H9 (cell line): ENCODE measurements around the gene P4HB. TPM values are rescaled to one million over a fixed set of nuclear protein-coding genes. Genes with fewer than 3 reads are reported as not detected.

Experiments used
- DNase-seq: peaks from one replicate; pipeline ENCODE4 v3.0.0-alpha.2; 2017
- H2AFZ ChIP-seq: one replicate; pipeline ENCODE4 v1.6.1; 2013; ENCODE audit warnings: mild to moderate bottlenecking, low read length, control low read depth, moderate library complexity
- H2AK5ac ChIP-seq: 2 replicates; pipeline ENCODE4 v1.6.1; 2013; ENCODE audit warnings: low read length, control low read depth, mixed read lengths; ENCODE audit not compliant: insufficient read length
- H2BK120ac ChIP-seq: one replicate; pipeline ENCODE4 v1.6.1; 2013; ENCODE audit warnings: low read depth, mild to moderate bottlenecking, low read length, control low read depth, inconsistent platforms; ENCODE audit not compliant: poor library complexity, severe bottlenecking
- H2BK12ac ChIP-seq: 2 replicates; pipeline ENCODE4 v1.6.1; 2013; ENCODE audit warnings: low read length, control low read depth, mixed read lengths, low read depth; ENCODE audit not compliant: insufficient read length
- H2BK15ac ChIP-seq: 2 replicates; pipeline ENCODE4 v1.6.1; 2013; ENCODE audit warnings: low read depth, low read length, control low read depth
- H2BK20ac ChIP-seq: one replicate; pipeline ENCODE4 v1.6.1; 2013; ENCODE audit warnings: low read depth, mild to moderate bottlenecking, low read length, control low read depth, inconsistent platforms; ENCODE audit not compliant: poor library complexity, severe bottlenecking
- H2BK5ac ChIP-seq: 2 replicates; pipeline ENCODE4 v1.6.1; 2013; ENCODE audit warnings: low read length, control low read depth, mixed read lengths; ENCODE audit not compliant: insufficient read length
- H3K14ac ChIP-seq: 2 replicates; pipeline ENCODE4 v1.6.1; 2013; ENCODE audit warnings: low read length, control low read depth; ENCODE audit not compliant: insufficient read depth
- H3K18ac ChIP-seq: 2 replicates; pipeline ENCODE4 v1.6.1; 2013; ENCODE audit warnings: low read depth, mild to moderate bottlenecking, mixed read lengths, low read length, control low read depth; ENCODE audit not compliant: insufficient read length
- H3K23ac ChIP-seq: 2 replicates; pipeline ENCODE4 v1.6.1; 2013; ENCODE audit warnings: low read length, control low read depth, mixed read lengths, low read depth; ENCODE audit not compliant: insufficient read length
- H3K23me2 ChIP-seq: 2 replicates; pipeline ENCODE4 v1.6.1; 2013; ENCODE audit warnings: low read depth, mild to moderate bottlenecking, mixed read lengths, low read length, control low read depth; ENCODE audit not compliant: insufficient read length, poor library complexity, severe bottlenecking
- H3K27ac ChIP-seq: 2 replicates; pipeline ENCODE4 v1.5.1; 2013; ENCODE audit warnings: low read length, control low read depth, mixed read lengths, low read depth; ENCODE audit not compliant: insufficient read length
- H3K27me3 ChIP-seq: 2 replicates; pipeline ENCODE4 v1.6.1; 2013; ENCODE audit warnings: low read length, control low read depth, inconsistent platforms; ENCODE audit not compliant: insufficient read depth
- H3K4ac ChIP-seq: 2 replicates; pipeline ENCODE4 v1.6.1; 2013; ENCODE audit warnings: low read depth, mild to moderate bottlenecking, control low read depth, inconsistent platforms, low read length, moderate library complexity
- H3K4me1 ChIP-seq: 2 replicates; pipeline ENCODE4 v1.6.1; 2013; ENCODE audit warnings: low read length, control low read depth, inconsistent platforms; ENCODE audit not compliant: insufficient read depth
- H3K4me2 ChIP-seq: 2 replicates; pipeline ENCODE4 v1.6.1; 2013; ENCODE audit warnings: low read length, control low read depth, mixed read lengths; ENCODE audit not compliant: insufficient read length, insufficient read depth
- H3K56ac ChIP-seq: 2 replicates; pipeline ENCODE4 v1.6.1; 2013; ENCODE audit warnings: low read depth, mild to moderate bottlenecking, mixed read lengths, low read length, control low read depth; ENCODE audit not compliant: insufficient read length
- H3K79me1 ChIP-seq: 2 replicates; pipeline ENCODE4 v1.6.1; 2013; ENCODE audit warnings: low read depth, mild to moderate bottlenecking, moderate library complexity, low read length, control low read depth, inconsistent platforms; ENCODE audit not compliant: insufficient read depth, poor library complexity, severe bottlenecking
- H3K79me2 ChIP-seq: 2 replicates; pipeline ENCODE4 v1.6.1; 2013; ENCODE audit warnings: low read length, control low read depth, inconsistent platforms; ENCODE audit not compliant: insufficient read depth
- H3K9ac ChIP-seq: 2 replicates; pipeline ENCODE4 v1.6.1; 2013; ENCODE audit warnings: low read length, control low read depth, mixed read lengths; ENCODE audit not compliant: insufficient read length; ENCODE audit errors: extremely low read depth
- H3K9me3 ChIP-seq: one replicate; pipeline ENCODE4 v1.6.1; 2013; ENCODE audit warnings: low read depth, low read length, inconsistent platforms; ENCODE audit not compliant: control insufficient read depth
- H3T11ph ChIP-seq: one replicate; pipeline ENCODE4 v1.6.1; 2013; ENCODE audit warnings: mild to moderate bottlenecking, low read length, control low read depth, inconsistent platforms
- H4K20me1 ChIP-seq: one replicate; pipeline ENCODE4 v1.6.1; 2013; ENCODE audit not compliant: control insufficient read depth, insufficient read length, insufficient read depth
- H4K5ac ChIP-seq: 2 replicates; pipeline ENCODE4 v1.6.1; 2013; ENCODE audit warnings: low read depth, mild to moderate bottlenecking, mixed read lengths, low read length, control low read depth; ENCODE audit not compliant: insufficient read length
- H4K8ac ChIP-seq: replicated peaks from 2 replicates; pipeline ENCODE4 v1.6.1; 2013; ENCODE audit warnings: low read length, control low read depth, mixed read lengths, low read depth; ENCODE audit not compliant: insufficient read length
- H4K91ac ChIP-seq: 2 replicates; pipeline ENCODE4 v1.6.1; 2013; ENCODE audit warnings: low read depth, mild to moderate bottlenecking, moderate library complexity, mixed read lengths, low read length, control low read depth; ENCODE audit not compliant: insufficient read length
- H3K27ac Mint-ChIP-seq, 3 experiments: 2 replicates in 2 of 3; 3 replicates in 1 of 3; pipeline ENCODE4 v1.8.0; 2020 to 2021; ENCODE audit warnings: mixed read lengths in 3 of 3, mild to moderate bottlenecking in 1 of 3, moderate library complexity in 1 of 3
- H3K27me3 Mint-ChIP-seq: 2 replicates; pipeline ENCODE4 v1.8.0; 2021; ENCODE audit warnings: low read depth, mild to moderate bottlenecking, moderate library complexity, mixed read lengths
- H3K36me3 Mint-ChIP-seq, 3 experiments: 2 replicates in 2 of 3; 3 replicates in 1 of 3; pipeline ENCODE4 v1.8.0; 2020 to 2021; ENCODE audit warnings: low read depth in 3 of 3, mixed read lengths in 3 of 3; ENCODE audit not compliant: insufficient read depth in 1 of 3
- H3K4me1 Mint-ChIP-seq, 2 experiments: 2 replicates each; pipeline ENCODE4 v1.8.0; 2020; ENCODE audit warnings: mixed read lengths in 2 of 2
- H3K4me3 Mint-ChIP-seq, 2 experiments: 2 replicates in 1 of 2; 3 replicates in 1 of 2; pipeline ENCODE4 v1.8.0; 2020 to 2021; ENCODE audit warnings: mild to moderate bottlenecking in 2 of 2, mixed read lengths in 2 of 2, moderate library complexity in 1 of 2
- H3K9me3 Mint-ChIP-seq, 2 experiments: 2 replicates in 1 of 2; 3 replicates in 1 of 2; pipeline ENCODE4 v1.8.0; 2020; ENCODE audit warnings: mild to moderate bottlenecking in 2 of 2, mixed read lengths in 2 of 2, moderate library complexity in 1 of 2
- CTCF ChIP-seq: fragments of 200-600 bp; sonication (generic); conservative IDR thresholded peaks from 3 replicates; pipeline ENCODE4 v1.8.0; 2021; ENCODE audit warnings: antibody characterized with exemption, mild to moderate bottlenecking
- WGBS: extraction: QIAGEN DNeasy Blood & Tissue Kit; methylation state at CpG from one replicate; pipeline ENCODE4 v1.1.7; 2013; ENCODE audit warnings: missing lambda C conversion rate, low lambda C conversion rate, mixed read lengths; ENCODE audit not compliant: insufficient read length; ENCODE audit errors: extremely low coverage; 5-methylcytosine and 5-hydroxymethylcytosine counted together
- total RNA-seq: library from RNA; stranded (reverse); gene quantifications from 2 replicates; pipeline ENCODE4 v1.2.1, GENCODE V29; 2021

Gene P4HB
- total RNA-seq, 1 experiment from 2014 or later: 366 TPM

GRCh38 chr17:81900181-81900820, 40.0 kb upstream of the P4HB start:
- Histone ChIP-seq H3K27me3 (no peaks in the 10 kb centered on the region; the same call in 1 of the 2 replicates), H3K27ac (no peak overlapping the region), H3K79me2 (no peaks in the 10 kb centered on the region), H2BK120ac (no peak overlapping the region), H2BK5ac (no peak overlapping the region), H2BK15ac (no peak overlapping the region; the same call in 1 of the 2 replicates), H3K4me1 (no peaks in the 10 kb centered on the region), H4K20me1 (no peaks in the 10 kb centered on the region), H3K23ac (no peak overlapping the region), H3T11ph (no peak overlapping the region), H3K18ac (no peak overlapping the region), H3K4ac (no peak overlapping the region), H3K9ac (no peak overlapping the region), H3K79me1 (no peaks in the 10 kb centered on the region), H4K8ac (no peak overlapping the region), H4K5ac (no peak overlapping the region), H2AFZ (no peak overlapping the region), H3K4me2 (no peak overlapping the region), H3K14ac (no peak overlapping the region), H4K91ac (no peak overlapping the region), H2BK12ac (no peak overlapping the region), H3K56ac (no peak overlapping the region), H2BK20ac (no peak overlapping the region), H2AK5ac (no peak overlapping the region), H3K9me3 (no peaks in the 10 kb centered on the region), H3K23me2 (peaks cover 11% of the 10 kb centered on the region)
- H3K27ac Mint-ChIP-seq: 0 out of 7 replicates have a peak overlapping the region, but pooled peaks of 1 of the 3 experiments have one; percentile 51
- no CpG with 5 or more reads among the region's 18 CpGs for WGBS
- peak; percentile 38 for DNase-seq
- peaks cover 11% of the 10 kb centered on the region for H3K27me3 Mint-ChIP-seq
- H3K4me3 Mint-ChIP-seq: no peak overlapping the region
- H3K9me3 Mint-ChIP-seq: no peaks in the 10 kb centered on the region
- H3K36me3 Mint-ChIP-seq: peaks cover 9 to 40% (median 29%) of the 10 kb centered on the region in 3 experiments; a peak in 6 of 7 replicates
- no peak for TF ChIP-seq CTCF
- H3K4me1 Mint-ChIP-seq: peaks cover 0 to 3% of the 10 kb centered on the region in 2 experiments; a peak in 2 of 4 replicates
